ENCODE results near the gene DDRGK1.

The DDRGK1 gene

DNA sequence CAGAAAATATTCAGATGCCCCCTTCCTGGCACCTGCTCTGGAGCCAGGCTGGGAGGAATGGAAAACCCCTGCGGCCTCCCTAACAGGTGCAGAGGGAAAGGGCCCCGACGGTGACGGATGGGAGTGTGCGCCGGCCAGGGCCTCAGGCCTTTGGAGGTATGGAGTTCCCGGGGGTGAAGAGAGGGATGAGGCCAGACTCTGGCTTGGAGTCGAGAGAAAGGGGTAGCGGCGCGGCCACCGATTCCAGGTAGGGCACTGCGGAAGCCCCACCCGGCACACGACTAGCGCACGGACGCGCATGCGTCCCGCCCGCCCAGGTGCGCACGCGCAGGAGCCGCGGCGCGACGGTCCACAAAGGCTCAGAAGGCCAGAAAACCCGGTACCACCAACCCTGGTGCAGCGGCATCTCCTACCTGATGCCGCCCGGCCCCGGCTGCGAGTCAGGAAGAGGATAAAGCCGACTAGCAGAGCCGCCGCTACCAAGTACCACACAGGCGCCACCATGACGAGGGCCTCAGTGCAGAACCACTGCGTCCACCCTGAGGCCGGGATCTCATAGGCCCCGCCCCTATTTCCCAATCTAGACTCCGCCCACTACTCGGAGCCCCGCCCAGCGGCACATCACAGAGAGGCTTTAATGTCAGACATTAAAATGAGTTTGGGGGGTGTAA lies at the start of gene DDRGK1:
DDRGK1 (minus strand) TSS at position 559 of the 671 bp plus-strand sequence; CDS start at position 504, 55 bp downstream.
- H3K4me1 ChIP-seq (ENCODE audit: control insufficient read depth, insufficient read depth, low read length), result peaks cover 19% of the 10 kb centered on the region
- no peaks in the 10 kb centered on the region for H3K9me3 ChIP-seq (ENCODE audit: control insufficient read depth in 2 of 2, low read length in 2 of 2)
- H3K27ac ChIP-seq (ENCODE audit: low read length), result peak within 1 kb of the TSS; percentile 66
- H3K36me3 ChIP-seq (ENCODE audit: control insufficient read depth in 2 of 2, insufficient read depth in 2 of 2, low read length in 2 of 2), result peaks cover 8 to 16% of the 10 kb centered on the region in 2 donors
- H3K27me3 ChIP-seq (ENCODE audit: control insufficient read depth in 1 of 2, insufficient read depth in 2 of 2, low read length in 2 of 2), result no peaks in the 10 kb centered on the region
- H3K9ac ChIP-seq (ENCODE audit: low read length in 2 of 2), result peak within 1 kb of the TSS; percentile 90 to 94
- H3K4me3 ChIP-seq (ENCODE audit: low read length in 2 of 2), result peak within 1 kb of the TSS; percentile 96 to 98

DNA sequence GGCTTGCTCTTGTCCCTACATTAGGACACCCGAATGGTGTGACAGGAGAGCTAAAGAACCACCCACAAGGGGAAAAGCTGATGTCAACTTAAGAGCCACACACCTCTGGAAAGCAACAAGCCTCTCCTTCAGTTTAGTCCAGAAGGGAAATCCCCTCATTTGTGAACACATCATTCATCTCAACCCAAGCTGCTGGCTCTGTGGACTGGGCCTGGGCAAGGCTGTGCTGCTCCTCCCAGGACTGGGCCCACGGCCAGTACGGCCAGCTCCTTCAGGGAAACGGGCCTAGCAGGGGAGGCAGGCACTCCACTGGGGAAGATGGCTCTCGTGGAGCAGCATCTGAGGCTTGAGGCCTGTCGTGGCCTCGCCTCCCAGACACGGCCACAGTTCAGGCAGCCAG lies 47.3 kb upstream of the DDRGK1 start:
- no peaks in the 10 kb centered on the region for H3K9me3 ChIP-seq (ENCODE audit: control insufficient read depth in 2 of 2, low read length in 2 of 2)
- peaks cover 6% of the 10 kb centered on the region for H3K4me1 ChIP-seq (ENCODE audit: control insufficient read depth, insufficient read depth, low read length)
- no peak overlapping the region for H3K4me3 ChIP-seq (ENCODE audit: low read length in 2 of 2)
- H3K27ac ChIP-seq (ENCODE audit: low read length), result no peak overlapping the region
- peaks cover 30 to 38% of the 10 kb centered on the region in 2 donors for H3K36me3 ChIP-seq (ENCODE audit: control insufficient read depth in 2 of 2, insufficient read depth in 2 of 2, low read length in 2 of 2)
- H3K27me3 ChIP-seq (ENCODE audit: control insufficient read depth in 1 of 2, insufficient read depth in 2 of 2, low read length in 2 of 2), result peaks cover 2 to 8% of the 10 kb centered on the region in 2 donors
- H3K9ac ChIP-seq (ENCODE audit: low read length in 2 of 2), result no peak overlapping the region

GRCh38 chr20:3250091-3250504 lies 45.6 kb upstream of the DDRGK1 start:
- no peaks in the 10 kb centered on the region for H3K9me3 ChIP-seq (ENCODE audit: control insufficient read depth in 2 of 2, low read length in 2 of 2)
- no peak overlapping the region for H3K9ac ChIP-seq (ENCODE audit: low read length in 2 of 2)
- H3K36me3 ChIP-seq (ENCODE audit: control insufficient read depth in 2 of 2, insufficient read depth in 2 of 2, low read length in 2 of 2), result peaks cover 21 to 23% of the 10 kb centered on the region in 2 donors
- H3K4me1 ChIP-seq (ENCODE audit: control insufficient read depth, insufficient read depth, low read length), result peaks cover 6% of the 10 kb centered on the region
- H3K4me3 ChIP-seq (ENCODE audit: low read length in 2 of 2), result no peak overlapping the region
- no peak overlapping the region for H3K27ac ChIP-seq (ENCODE audit: low read length)
- H3K27me3 ChIP-seq (ENCODE audit: control insufficient read depth in 1 of 2, insufficient read depth in 2 of 2, low read length in 2 of 2), result peaks cover 2 to 8% of the 10 kb centered on the region in 2 donors

DNA sequence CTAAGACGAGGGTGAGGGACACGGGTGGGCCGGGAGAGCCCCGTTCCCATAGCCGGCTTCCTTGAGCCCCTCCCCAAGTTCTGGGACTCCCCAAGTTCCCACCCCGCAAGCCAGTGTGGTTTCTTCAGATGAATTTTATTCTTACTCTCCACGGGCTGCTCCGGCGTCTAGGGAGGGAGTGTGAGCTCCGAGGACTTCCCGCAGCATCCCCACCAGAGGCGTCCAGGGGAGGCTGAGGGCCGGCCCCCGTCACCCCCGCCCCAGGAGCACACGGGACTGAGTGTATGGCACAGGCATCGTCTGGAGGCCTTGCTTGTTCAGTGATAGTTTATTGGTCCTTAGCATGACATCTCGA lies 44.5 kb upstream of the DDRGK1 start:
- Histone ChIP-seq H3K27ac (ENCODE audit: low read length) (no peak overlapping the region), H3K9ac (ENCODE audit: low read length in 2 of 2) (no peak overlapping the region), H3K4me3 (ENCODE audit: low read length in 2 of 2) (peak overlapping the region in 1 of 2 donors; percentile 52), H3K27me3 (ENCODE audit: control insufficient read depth in 1 of 2, insufficient read depth in 2 of 2, low read length in 2 of 2) (peaks cover 2 to 8% of the 10 kb centered on the region in 2 donors), H3K9me3 (ENCODE audit: control insufficient read depth in 2 of 2, low read length in 2 of 2) (no peaks in the 10 kb centered on the region), H3K4me1 (ENCODE audit: control insufficient read depth, insufficient read depth, low read length) (peaks cover 6% of the 10 kb centered on the region), H3K36me3 (ENCODE audit: control insufficient read depth in 2 of 2, insufficient read depth in 2 of 2, low read length in 2 of 2) (peaks cover 12 to 15% of the 10 kb centered on the region in 2 donors)

DNA sequence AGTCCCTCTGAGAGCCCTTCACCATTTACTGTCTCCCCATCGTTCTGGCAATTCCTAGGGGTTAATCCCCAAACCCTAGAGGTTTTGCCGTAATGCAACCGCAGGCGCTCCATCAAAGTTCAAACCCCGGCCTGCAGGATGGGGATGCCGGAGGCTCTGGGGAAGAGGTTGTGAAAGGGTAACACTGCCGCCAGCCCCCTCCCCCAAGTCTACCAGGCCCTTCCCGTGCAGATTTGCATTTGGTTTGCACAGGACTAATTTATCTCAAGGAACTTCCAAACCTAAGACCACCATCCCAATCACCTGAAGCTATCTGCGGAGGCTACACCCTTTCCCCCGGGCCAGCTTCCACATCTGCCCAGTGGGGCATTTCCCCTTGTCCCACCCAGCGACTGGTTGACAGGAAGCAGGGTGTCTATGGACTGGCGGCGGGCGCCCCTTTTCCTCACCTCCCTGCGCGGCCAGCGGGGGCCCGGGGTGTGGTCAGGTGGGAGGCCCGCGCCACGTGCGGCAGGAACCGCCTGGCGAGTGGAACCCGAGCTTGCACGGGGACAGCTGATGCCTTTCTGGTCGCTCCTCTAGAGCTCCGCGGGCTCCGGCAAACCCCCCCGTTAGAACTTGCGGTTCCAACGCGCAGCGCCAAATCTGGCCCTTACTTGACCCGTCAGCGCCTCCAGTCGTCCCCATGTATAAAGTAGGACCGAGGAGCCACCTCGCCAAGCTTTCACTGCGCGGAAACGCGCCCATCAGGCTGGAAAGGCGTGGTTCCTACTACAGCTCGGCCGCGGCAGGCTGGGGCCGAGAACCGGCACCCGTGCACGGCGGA lies 43.9 kb upstream of the DDRGK1 start:
- H3K9me3 ChIP-seq (ENCODE audit: control insufficient read depth in 2 of 2, low read length in 2 of 2), result no peaks in the 10 kb centered on the region
- peaks cover 10 to 13% of the 10 kb centered on the region in 2 donors for H3K36me3 ChIP-seq (ENCODE audit: control insufficient read depth in 2 of 2, insufficient read depth in 2 of 2, low read length in 2 of 2)
- peaks cover 6 to 8% of the 10 kb centered on the region in 2 donors for H3K27me3 ChIP-seq (ENCODE audit: control insufficient read depth in 1 of 2, insufficient read depth in 2 of 2, low read length in 2 of 2)
- peak overlapping the region in 1 of 2 donors; percentile 52 for H3K4me3 ChIP-seq (ENCODE audit: low read length in 2 of 2)
- no peak overlapping the region for H3K27ac ChIP-seq (ENCODE audit: low read length)
- H3K9ac ChIP-seq (ENCODE audit: low read length in 2 of 2), result no peak overlapping the region
- H3K4me1 ChIP-seq (ENCODE audit: control insufficient read depth, insufficient read depth, low read length), result peaks cover 6% of the 10 kb centered on the region

GRCh38 chr20:3247638-3248037 lies 43.2 kb upstream of the DDRGK1 start:
- H3K9ac ChIP-seq (ENCODE audit: low read length in 2 of 2), result no peak overlapping the region
- H3K9me3 ChIP-seq (ENCODE audit: control insufficient read depth in 2 of 2, low read length in 2 of 2), result no peaks in the 10 kb centered on the region
- peaks cover 6 to 11% of the 10 kb centered on the region in 2 donors for H3K36me3 ChIP-seq (ENCODE audit: control insufficient read depth in 2 of 2, insufficient read depth in 2 of 2, low read length in 2 of 2)
- peaks cover 6 to 8% of the 10 kb centered on the region in 2 donors for H3K27me3 ChIP-seq (ENCODE audit: control insufficient read depth in 1 of 2, insufficient read depth in 2 of 2, low read length in 2 of 2)
- peaks cover 6% of the 10 kb centered on the region for H3K4me1 ChIP-seq (ENCODE audit: control insufficient read depth, insufficient read depth, low read length)
- H3K4me3 ChIP-seq (ENCODE audit: low read length in 2 of 2), result no peak overlapping the region
- no peak overlapping the region for H3K27ac ChIP-seq (ENCODE audit: low read length)

- Histone ChIP-seq H3K4me3 (ENCODE audit: low read length in 2 of 2) (no peak overlapping the region), H3K9me3 (ENCODE audit: control insufficient read depth in 2 of 2, low read length in 2 of 2) (no peaks in the 10 kb centered on the region), H3K4me1 (ENCODE audit: control insufficient read depth, insufficient read depth, low read length) (peaks cover 3% of the 10 kb centered on the region), H3K36me3 (ENCODE audit: control insufficient read depth in 2 of 2, insufficient read depth in 2 of 2, low read length in 2 of 2) (peaks cover 0 to 4% of the 10 kb centered on the region in 2 donors), H3K27ac (ENCODE audit: low read length) (no peak overlapping the region), H3K9ac (ENCODE audit: low read length in 2 of 2) (no peak overlapping the region), H3K27me3 (ENCODE audit: control insufficient read depth in 1 of 2, insufficient read depth in 2 of 2, low read length in 2 of 2) (peaks cover 6 to 8% of the 10 kb centered on the region in 2 donors)
Observed at GRCh38 chr20:3246682-3247081, 42.2 kb upstream of the DDRGK1 start.

- Histone ChIP-seq H3K9me3 (ENCODE audit: control insufficient read depth in 2 of 2, low read length in 2 of 2) (no peaks in the 10 kb centered on the region), H3K4me3 (ENCODE audit: low read length in 2 of 2) (no peak overlapping the region), H3K9ac (ENCODE audit: low read length in 2 of 2) (no peak overlapping the region), H3K27ac (ENCODE audit: low read length) (no peak overlapping the region), H3K27me3 (ENCODE audit: control insufficient read depth in 1 of 2, insufficient read depth in 2 of 2, low read length in 2 of 2) (peaks cover 9 to 10% of the 10 kb centered on the region in 2 donors), H3K36me3 (ENCODE audit: control insufficient read depth in 2 of 2, insufficient read depth in 2 of 2, low read length in 2 of 2) (peaks cover 0 to 4% of the 10 kb centered on the region in 2 donors), H3K4me1 (ENCODE audit: control insufficient read depth, insufficient read depth, low read length) (no peaks in the 10 kb centered on the region)
Observed at GRCh38 chr20:3245711-3246110, 41.2 kb upstream of the DDRGK1 start.

DNA sequence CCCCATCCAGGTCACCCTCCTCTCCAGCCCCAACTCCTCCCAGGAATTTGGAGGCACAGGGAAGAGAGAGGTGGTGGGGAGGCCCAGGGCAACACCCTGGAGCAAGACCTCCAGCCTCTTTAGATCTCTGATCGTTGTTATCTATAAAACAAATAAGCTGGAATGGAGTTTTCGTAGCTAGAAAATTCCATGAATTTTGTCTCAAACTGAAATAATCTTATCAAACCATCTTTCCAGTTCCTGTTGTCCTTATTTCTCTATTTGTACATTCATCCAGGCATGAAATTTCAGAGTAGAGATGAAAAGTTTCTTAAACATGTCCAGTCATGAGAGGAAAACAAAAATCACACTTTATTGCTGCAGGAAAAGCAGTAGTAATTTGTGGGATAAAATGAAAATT lies 40.7 kb upstream of the DDRGK1 start:
- H3K4me3 ChIP-seq (ENCODE audit: low read length in 2 of 2), result no peak overlapping the region
- peaks cover 14 to 16% of the 10 kb centered on the region in 2 donors for H3K27me3 ChIP-seq (ENCODE audit: control insufficient read depth in 1 of 2, insufficient read depth in 2 of 2, low read length in 2 of 2)
- H3K9me3 ChIP-seq (ENCODE audit: control insufficient read depth in 2 of 2, low read length in 2 of 2), result no peaks in the 10 kb centered on the region
- peaks cover 0 to 2% of the 10 kb centered on the region in 2 donors for H3K36me3 ChIP-seq (ENCODE audit: control insufficient read depth in 2 of 2, insufficient read depth in 2 of 2, low read length in 2 of 2)
- H3K4me1 ChIP-seq (ENCODE audit: control insufficient read depth, insufficient read depth, low read length), result no peaks in the 10 kb centered on the region
- H3K27ac ChIP-seq (ENCODE audit: low read length), result no peak overlapping the region
- no peak overlapping the region for H3K9ac ChIP-seq (ENCODE audit: low read length in 2 of 2)

GRCh38 chr20:3244613-3245012 lies 40.1 kb upstream of the DDRGK1 start:
- peaks cover 5% of the 10 kb centered on the region for H3K4me1 ChIP-seq (ENCODE audit: control insufficient read depth, insufficient read depth, low read length)
- no peaks in the 10 kb centered on the region for H3K9me3 ChIP-seq (ENCODE audit: control insufficient read depth in 2 of 2, low read length in 2 of 2)
- H3K36me3 ChIP-seq (ENCODE audit: control insufficient read depth in 2 of 2, insufficient read depth in 2 of 2, low read length in 2 of 2), result no peaks in the 10 kb centered on the region
- peaks cover 20 to 21% of the 10 kb centered on the region in 2 donors for H3K27me3 ChIP-seq (ENCODE audit: control insufficient read depth in 1 of 2, insufficient read depth in 2 of 2, low read length in 2 of 2)
- H3K9ac ChIP-seq (ENCODE audit: low read length in 2 of 2), result no peak overlapping the region
- no peak overlapping the region for H3K4me3 ChIP-seq (ENCODE audit: low read length in 2 of 2)
- H3K27ac ChIP-seq (ENCODE audit: low read length), result no peak overlapping the region
